ENCODE measurements around the gene CNTN1.

CNTN1 gene

DNA sequence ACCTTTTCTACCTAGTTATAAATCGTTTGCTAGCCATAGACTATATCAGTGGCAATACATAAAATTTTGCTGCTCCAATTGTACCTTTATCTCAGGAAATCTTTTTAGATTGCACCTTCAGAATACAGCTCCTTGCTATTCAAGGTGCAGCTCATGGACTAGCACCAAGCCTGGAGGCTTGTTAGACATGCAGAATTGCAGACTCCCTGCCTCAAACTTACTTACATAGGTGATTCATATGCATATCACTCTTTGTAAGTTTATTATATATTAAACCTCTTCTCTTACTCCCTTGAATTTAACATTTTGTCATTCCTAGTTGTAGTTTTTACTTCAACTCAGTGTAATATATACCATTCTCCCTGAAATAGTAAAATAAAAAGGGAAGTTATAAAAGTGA lies 300.4 kb downstream of the CNTN1 start:
- ChIA-PET POLR2A (ENCODE audit: low non-redundant PET) (no interaction called here), CTCF (no interaction called here)
- H3K27ac ChIP-seq = no peak overlapping the region
- no peak for DNase-seq (ENCODE audit: low spot score)
- TF ChIP-seq, protein P1, sequence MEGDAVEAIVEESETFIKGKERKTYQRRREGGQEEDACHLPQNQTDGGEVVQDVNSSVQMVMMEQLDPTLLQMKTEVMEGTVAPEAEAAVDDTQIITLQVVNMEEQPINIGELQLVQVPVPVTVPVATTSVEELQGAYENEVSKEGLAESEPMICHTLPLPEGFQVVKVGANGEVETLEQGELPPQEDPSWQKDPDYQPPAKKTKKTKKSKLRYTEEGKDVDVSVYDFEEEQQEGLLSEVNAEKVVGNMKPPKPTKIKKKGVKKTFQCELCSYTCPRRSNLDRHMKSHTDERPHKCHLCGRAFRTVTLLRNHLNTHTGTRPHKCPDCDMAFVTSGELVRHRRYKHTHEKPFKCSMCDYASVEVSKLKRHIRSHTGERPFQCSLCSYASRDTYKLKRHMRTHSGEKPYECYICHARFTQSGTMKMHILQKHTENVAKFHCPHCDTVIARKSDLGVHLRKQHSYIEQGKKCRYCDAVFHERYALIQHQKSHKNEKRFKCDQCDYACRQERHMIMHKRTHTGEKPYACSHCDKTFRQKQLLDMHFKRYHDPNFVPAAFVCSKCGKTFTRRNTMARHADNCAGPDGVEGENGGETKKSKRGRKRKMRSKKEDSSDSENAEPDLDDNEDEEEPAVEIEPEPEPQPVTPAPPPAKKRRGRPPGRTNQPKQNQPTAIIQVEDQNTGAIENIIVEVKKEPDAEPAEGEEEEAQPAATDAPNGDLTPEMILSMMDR (conservative IDR thresholded peaks at IDR 0.05; ENCODE audit: low read depth) = no peak

DNA sequence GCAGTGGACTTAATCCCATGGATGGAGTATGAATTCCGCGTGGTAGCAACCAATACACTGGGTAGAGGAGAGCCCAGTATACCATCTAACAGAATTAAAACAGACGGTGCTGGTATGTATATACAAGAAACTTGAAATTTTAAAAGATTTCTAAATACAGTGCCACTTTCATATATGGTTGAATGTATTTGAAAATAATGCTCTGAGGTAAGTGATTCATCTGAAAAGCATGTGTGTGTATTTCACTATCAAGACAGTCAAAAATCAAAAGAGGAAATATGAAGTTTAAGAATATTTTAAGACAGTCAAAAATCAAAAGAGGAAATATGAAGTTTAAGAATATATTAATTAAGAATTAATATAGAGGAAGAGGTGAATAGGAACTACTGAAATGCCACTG lies 300.9 kb downstream of the CNTN1 start:
- no peak overlapping the region for H3K27ac ChIP-seq
- DNase-seq (ENCODE audit: low spot score) = no peak
- ChIA-PET CTCF (no interaction called here), POLR2A (ENCODE audit: low non-redundant PET) (no interaction called here)
- TF ChIP-seq, protein P1 (conservative IDR thresholded peaks at IDR 0.05; ENCODE audit: low read depth) = no peak

DNA sequence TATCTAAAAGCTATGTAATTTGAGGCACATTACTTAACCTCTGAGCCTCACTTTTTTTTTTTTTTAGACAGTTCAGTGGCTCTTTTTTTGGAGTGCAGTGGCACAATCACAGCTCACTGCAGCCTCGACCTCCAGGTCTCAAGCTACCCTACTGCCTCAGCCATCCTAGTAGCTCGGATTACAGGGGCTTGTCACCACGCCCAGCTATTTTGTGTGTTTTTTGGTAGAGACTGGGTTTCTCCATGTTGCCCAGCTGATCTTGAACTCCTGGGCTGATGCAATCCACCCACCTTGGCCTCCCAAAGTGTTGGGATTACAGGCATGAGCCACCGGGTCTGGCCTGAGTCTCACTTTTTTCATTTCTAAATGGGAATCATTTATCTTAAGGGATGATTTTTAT lies 303.9 kb downstream of the CNTN1 start:
- no peak for DNase-seq (ENCODE audit: low spot score)
- no peak overlapping the region for H3K27ac ChIP-seq
- POLR2A ChIA-PET (ENCODE audit: low non-redundant PET) = no interaction called here
- CTCF ChIA-PET = interaction anchor here (0.7 kb wide), 1 partner anchor 196 kb away, joined by 3 read pairs; no protein-coding TSS in a partner anchor
- TF ChIP-seq, protein P1 (conservative IDR thresholded peaks at IDR 0.05; ENCODE audit: low read depth) = no peak

DNA sequence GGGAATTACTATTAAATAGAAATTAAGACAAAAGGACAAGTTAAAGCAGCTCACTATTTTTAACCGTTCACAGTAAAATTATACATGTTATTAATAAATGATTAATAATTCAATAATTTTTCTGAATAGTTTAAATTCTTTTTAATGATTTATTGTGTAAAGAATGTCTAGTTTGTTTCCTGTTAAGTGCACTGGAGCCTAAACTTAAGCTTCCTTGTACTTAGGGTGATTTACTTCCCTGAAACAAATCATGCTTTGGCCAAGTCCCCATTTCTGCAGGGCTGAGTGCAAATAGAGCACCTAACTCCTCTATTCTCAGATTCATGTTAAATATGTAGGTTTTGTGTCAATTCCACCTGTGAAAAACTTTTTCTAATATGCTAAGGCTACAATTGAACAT lies 307.0 kb downstream of the CNTN1 start:
- DNase-seq (ENCODE audit: low spot score) = no peak
- TF ChIP-seq, protein P1 (conservative IDR thresholded peaks at IDR 0.05; ENCODE audit: low read depth) = no peak
- no peak overlapping the region for H3K27ac ChIP-seq
- CTCF ChIA-PET = interaction anchor here (0.8 kb wide), 1 partner anchor 9 kb away, joined by 4 read pairs; no protein-coding TSS in a partner anchor
- POLR2A ChIA-PET (ENCODE audit: low non-redundant PET) = no interaction called here

DNA sequence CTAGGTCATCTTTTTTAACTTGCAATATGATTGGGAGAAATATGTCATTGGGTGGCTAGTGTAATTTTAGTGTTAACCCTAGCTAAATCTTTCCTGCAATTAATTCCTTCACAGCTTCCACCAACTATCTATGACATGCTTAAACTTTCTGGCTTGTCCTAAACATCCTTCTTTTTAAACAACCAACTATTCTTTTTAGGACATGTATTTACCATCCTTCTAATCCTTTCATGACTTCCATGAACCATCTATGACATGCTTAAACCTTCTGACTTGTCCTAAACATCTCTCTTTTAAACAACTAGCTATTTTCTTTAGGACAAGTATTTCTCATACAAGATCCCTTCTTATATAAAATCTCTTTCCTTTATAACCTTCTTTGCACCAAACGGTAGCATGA lies 316.2 kb downstream of the CNTN1 start:
- ChIA-PET CTCF (no interaction called here), POLR2A (ENCODE audit: low non-redundant PET) (no interaction called here)
- H3K27ac ChIP-seq = no peak overlapping the region
- no peak for DNase-seq (ENCODE audit: low spot score)
- TF ChIP-seq, protein P1 (conservative IDR thresholded peaks at IDR 0.05; ENCODE audit: low read depth) = no peak

DNA sequence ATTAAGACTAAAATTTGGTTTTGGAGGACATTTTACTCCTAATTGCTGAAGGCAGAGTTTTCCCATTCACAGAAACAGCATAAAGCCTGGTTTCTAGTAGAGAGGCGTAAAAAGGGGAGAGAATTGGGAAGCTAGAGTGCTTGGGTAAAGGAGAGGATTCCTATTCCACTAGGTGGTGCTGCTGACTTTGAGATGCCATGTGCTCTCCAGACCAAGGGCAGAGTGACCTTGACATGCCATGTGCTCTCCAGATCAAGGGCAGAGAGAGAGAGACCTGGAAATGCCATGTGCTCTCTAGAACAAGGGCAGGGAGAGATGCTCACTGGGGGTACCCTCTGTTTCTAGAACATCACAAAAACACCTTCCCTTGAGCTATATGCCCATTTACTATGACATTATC lies 319.7 kb downstream of the CNTN1 start:
- H3K27ac ChIP-seq = no peak overlapping the region
- CTCF ChIA-PET = no interaction called here
- POLR2A ChIA-PET (ENCODE audit: low non-redundant PET) = no interaction called here
- TF ChIP-seq, protein P1 (conservative IDR thresholded peaks at IDR 0.05; ENCODE audit: low read depth) = no peak
- DNase-seq (ENCODE audit: low spot score) = no peak
